K562 (cell line): ENCODE measurements around the gene CHCT1. TPM values are rescaled to one million over a fixed set of nuclear protein-coding genes. Genes with fewer than 3 reads are reported as not detected.

Experiments
- ATAC-seq: fragments of 200-7000 bp; cut with Tn5 transposase; 3 replicates; pipeline ENCODE4 v1.9.1; 2020; ENCODE audit warnings: moderate library complexity
- BruUV-seq: library from RNA; stranded (reverse); fragments of 400-500 nt; replicated peaks from 2 replicates; lab custom pipeline; 2021; lab: Mats Ljungman, UMichigan
- CTCF ChIA-PET: fragments of 300-600 bp; formaldehyde crosslinking; extraction: SDS; loops from one replicate; lab custom pipeline; 2021; ENCODE audit warnings: low intra/inter-chr PET ratio; lab: Yijun Ruan, JAX
- POLR2A ChIA-PET: fragments of 300-600, 350-650 bp; sonication (Branson Sonifier 250); formaldehyde crosslinking; extraction: SDS; loops from one replicate; lab custom pipeline; 2021; ENCODE audit warnings: antibody characterized with exemption, inconsistent platforms; lab: Yijun Ruan, JAX
- DNase-seq, 4 experiments: peaks; one replicate each; pipeline versions ENCODE4 v3.0.0 to v3.0.0-alpha.2; 2011 to 2018; ENCODE audit warnings: low spot score in 3 of 4, mixed read lengths in 3 of 4; ENCODE audit errors: extremely low read depth in 1 of 4
- FAIRE-seq: peaks from 2 replicates; lab custom pipeline; 2011; peaks lifted over from hg19 to GRCh38; lab: Jason Lieb, UNC
- H2AFZ ChIP-seq: 2 replicates; pipeline ENCODE4 v1.6.0; 2011; ENCODE audit warnings: low read depth, low read length, control low read depth, inconsistent platforms
- H3K27ac ChIP-seq: fragments of 200-600 bp; 3 replicates; pipeline ENCODE4 v1.8.0; 2011; ENCODE audit warnings: low read depth, mild to moderate bottlenecking, control low read depth, inconsistent platforms, low read length, moderate library complexity, mixed read lengths; ENCODE audit errors: extremely low read depth
- H3K27me3 ChIP-seq, 2 experiments: fragments of 300-600 bp in 1 of 2; 2 replicates in 1 of 2; 3 replicates in 1 of 2; pipeline versions ENCODE4 v1.6.0 to v1.8.0; 2011; ENCODE audit warnings: inconsistent platforms in 2 of 2, low read length in 2 of 2, mild to moderate bottlenecking in 1 of 2, mixed read lengths in 1 of 2, moderate library complexity in 1 of 2; ENCODE audit not compliant: control insufficient read depth in 2 of 2, insufficient read depth in 2 of 2
- H3K36me3 ChIP-seq: fragments of 300-600 bp; 3 replicates; pipeline ENCODE4 v1.8.0; 2011; ENCODE audit warnings: mild to moderate bottlenecking, low read length, inconsistent platforms; ENCODE audit not compliant: control insufficient read depth, insufficient read depth
- H3K4me1 ChIP-seq, 2 experiments: fragments of 200-600 bp in 1 of 2; replicated peaks in 1 of 2; 2 replicates in 1 of 2; 3 replicates in 1 of 2; pipeline versions ENCODE4 v1.5.1 to v1.8.0; 2011; ENCODE audit warnings: inconsistent platforms in 2 of 2, low read length in 2 of 2, mild to moderate bottlenecking in 1 of 2, mixed read lengths in 1 of 2, moderate library complexity in 1 of 2; ENCODE audit not compliant: control insufficient read depth in 2 of 2, insufficient read depth in 2 of 2
- H3K4me2 ChIP-seq: 2 replicates; pipeline ENCODE4 v1.6.1; 2011; ENCODE audit warnings: low read length, control low read depth, inconsistent platforms, mixed read lengths; ENCODE audit not compliant: insufficient read depth
- H3K4me3 ChIP-seq: fragments of 200-600 bp; sonication (generic), shearing (Covaris generic); 2 replicates; pipeline ENCODE4 v1.5.1; 2016; ENCODE audit warnings: control low read depth, inconsistent platforms
- H3K79me2 ChIP-seq: fragments of 200-600 bp; 3 replicates; pipeline ENCODE4 v1.8.0; 2011; ENCODE audit warnings: low read length, inconsistent platforms; ENCODE audit not compliant: control insufficient read depth, insufficient read depth
- H3K9ac ChIP-seq, 2 experiments: 2 replicates each; pipeline versions ENCODE4 v1.6.0 to v1.6.1; 2011; ENCODE audit warnings: low read depth in 2 of 2, low read length in 2 of 2, control low read depth in 1 of 2, inconsistent platforms in 1 of 2, mild to moderate bottlenecking in 1 of 2, mixed read lengths in 1 of 2; ENCODE audit not compliant: insufficient read depth in 1 of 2
- H3K9me1 ChIP-seq: one replicate; pipeline ENCODE4 v1.6.0; 2011; ENCODE audit warnings: inconsistent platforms, mild to moderate bottlenecking, low read length, moderate library complexity; ENCODE audit not compliant: control insufficient read depth, insufficient read depth
- H3K9me3 ChIP-seq: replicated peaks from 2 replicates; pipeline ENCODE4 v1.5.1; 2011; ENCODE audit warnings: low read depth, low read length, inconsistent platforms; ENCODE audit not compliant: control insufficient read depth, insufficient read depth
- H4K20me1 ChIP-seq: replicated peaks from 2 replicates; pipeline ENCODE4 v1.6.1; 2011; ENCODE audit warnings: low read length, inconsistent platforms, mixed read lengths; ENCODE audit not compliant: control insufficient read depth, insufficient read depth
- ATF1 ChIP-seq, 2 experiments: fragments of 450-650 bp in 1 of 2; IDR thresholded peaks; 2 replicates each; pipeline ENCODE4 v1.6.1; 2016; ENCODE audit warnings: missing compliant biosample characterization in 1 of 2, missing genetic modification characterization in 1 of 2
- CEBPB ChIP-seq: fragments of 450-650 bp; IDR thresholded peaks from 2 replicates; pipeline ENCODE4 v1.6.1; 2016; ENCODE audit warnings: missing genetic modification characterization, missing compliant biosample characterization
- CEBPG ChIP-seq, 3 experiments: fragments of 200-800 bp in 1 of 3; sonication (Bioruptor generic) in 1 of 3; sonication (generic) in 1 of 3; formaldehyde crosslinking in 1 of 3; IDR thresholded peaks in 2 of 3; conservative IDR thresholded peaks in 1 of 3; 2 replicates each; pipeline versions ENCODE4 v1.6.1 to v1.8.0; 2016 to 2022; ENCODE audit warnings: missing compliant biosample characterization in 2 of 3, missing genetic modification characterization in 2 of 3, mild to moderate bottlenecking in 1 of 3, missing genetic modification reagents in 1 of 3
- HNRNPH1 ChIP-seq: fragments of 200-400 bp; formaldehyde crosslinking; optimal IDR thresholded peaks from 2 replicates; pipeline ENCODE3; 2017; ENCODE audit warnings: low read depth, mild to moderate bottlenecking, low read length, moderate library complexity
- TAF1 ChIP-seq: IDR thresholded peaks from 2 replicates; pipeline ENCODE4 v1.6.1; 2011; ENCODE audit warnings: mild to moderate bottlenecking, low read length, moderate library complexity; ENCODE audit not compliant: insufficient read depth, control insufficient read depth, severe bottlenecking; ENCODE audit errors: extremely low read depth
- ZNF316 ChIP-seq: fragments of 450-650 bp; IDR thresholded peaks from 2 replicates; pipeline ENCODE4 v1.6.1; 2016
- ZNF431 ChIP-seq: sonication (generic); formaldehyde crosslinking; IDR thresholded peaks from 2 replicates; pipeline ENCODE4 v1.8.0; 2022; ENCODE audit warnings: mild to moderate bottlenecking, missing genetic modification reagents
- WGBS: fragments of 100-300 bp; shearing (Covaris generic); methylation state at CpG from one replicate; pipeline ENCODE4 v1.1.6; 2016; ENCODE audit warnings: low coverage, mixed read lengths; ENCODE audit not compliant: insufficient coverage; ENCODE audit errors: missing lambda C conversion rate; 5-methylcytosine and 5-hydroxymethylcytosine counted together
- in situ Hi-C: fragments of 300-500 bp; cut with MboI; formaldehyde crosslinking; loops from 4 replicates; pipeline ENCODE4 v1.15.0; 2018; ENCODE audit warnings: inconsistent platforms, mixed read lengths
- intact Hi-C: fragments of 100-400 bp; cut with micrococcal nuclease; formaldehyde crosslinking; loops from 2 replicates; pipeline ENCODE4 v1.14.2; 2022
- polyA plus RNA-seq, 8 experiments: library from polyadenylated mRNA; depleted of rRNA in 4 of 8; stranded (reverse) in 5 of 8; unstranded in 3 of 8; fragments of >200 nt; fragmentation: Nextera tagmentation in 2 of 8; fragmentation: Illumina TruSeq in 1 of 8; extraction: Ambion mirVana in 2 of 8; extraction: Trizol in 1 of 8; gene quantifications; 2 replicates each; pipeline versions ENCODE4 v1.2.1 to v1.2.3, GENCODE V29; 2011 to 2014; ENCODE audit warnings: inconsistent platforms in 1 of 8, missing spikeins in 1 of 8
- total RNA-seq, 7 experiments: library from RNA; depleted of rRNA in 6 of 7; stranded (reverse); fragments of >200 nt in 6 of 7; fragmentation: Illumina TruSeq in 2 of 7; extraction: Trizol in 2 of 7; gene quantifications; 2 replicates each; pipeline versions ENCODE4 v1.2.1 to v1.2.3, GENCODE V29; 2011 to 2021; ENCODE audit warnings: low replicate concordance in 1 of 7
- TF ChIP-seq, protein P1 (sequence below), 3 experiments: fragments of 200-800 bp in 1 of 3; fragments of 250-450 bp in 1 of 3; fragments of 450-650 bp in 1 of 3; sonication (Bioruptor Pico) in 1 of 3; sonication (Bioruptor generic) in 1 of 3; formaldehyde crosslinking in 1 of 3; IDR thresholded peaks; 2 replicates each; pipeline versions ENCODE4 v1.6.1 to v1.8.0; 2016 to 2022; ENCODE audit warnings: mild to moderate bottlenecking in 2 of 3, missing genetic modification characterization in 2 of 3, missing compliant biosample characterization in 1 of 3, moderate library complexity in 1 of 3

The CHCT1 gene
- total and polyA plus RNA-seq, 9 of the 15 experiments (the other 6 are each of a cell fraction or from before 2014, with no cell fraction given) = not detected

DNA sequence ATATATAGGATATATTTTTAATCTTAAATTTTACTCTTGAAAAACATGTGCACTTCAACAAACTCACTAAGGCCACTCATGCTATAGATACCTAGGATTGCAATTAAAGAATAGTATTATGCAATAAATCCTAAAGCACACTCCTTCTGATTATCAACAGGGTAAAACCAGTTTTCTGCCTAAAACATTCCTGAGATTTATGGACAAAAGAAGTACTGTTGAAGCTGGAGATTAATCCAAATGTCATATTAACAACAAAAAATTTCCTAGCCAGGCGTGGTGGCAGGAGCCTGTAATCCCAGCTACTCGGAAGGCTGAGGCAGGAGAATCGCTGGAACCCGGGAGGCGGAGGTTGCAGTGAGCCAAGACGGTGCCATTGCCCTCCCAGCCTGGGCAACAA is 21.4 kb downstream of the CHCT1 start:
- no peaks in the 10 kb centered on the region for H3K79me2 ChIP-seq
- H3K9me3 ChIP-seq = no peaks in the 10 kb centered on the region
- no peaks in the 10 kb centered on the region for H4K20me1 ChIP-seq
- no peak overlapping the region for H3K4me2 ChIP-seq
- FAIRE-seq (no peak), DNase-seq (no peak), ATAC-seq (no peak)
- POLR2A ChIA-PET = interaction anchor here (0.6 kb wide), 1 partner anchor 280 kb away, joined by 3 read pairs; no protein-coding TSS in a partner anchor
- no TSS peak for BruUV-seq
- H3K36me3 ChIP-seq = peaks cover 10% of the 10 kb centered on the region; the same call in 1 of the 3 replicates
- WGBS = 72% methylated on average over 6 of the region's 6 CpGs
- in situ Hi-C loops (no loop called here), intact Hi-C loops (no loop called here)
- H2AFZ ChIP-seq = no peak overlapping the region
- CTCF ChIA-PET = no interaction called here
- no peak overlapping the region for H3K27ac ChIP-seq
- no peak overlapping the region for H3K9ac ChIP-seq
- H3K27me3 ChIP-seq = no peaks in the 10 kb centered on the region
- TF ChIP-seq CEBPB (tag) (peak; percentile 32; the same call in 1 of the 2 replicates), CEBPG (CRISPR knock-in tag; IDR thresholded peaks at IDR 0.05) (no peak), CEBPG (tag; conservative IDR thresholded peaks at IDR 0.05 in 1 of 2, IDR thresholded peaks at IDR 0.05 in 1 of 2) (0 out of 4 replicates have a peak, but pooled peaks of 1 of the 2 experiments have one; percentile 40), ATF1 (CRISPR knock-in tag; IDR thresholded peaks at IDR 0.05) (no peak), ATF1 (tag; IDR thresholded peaks at IDR 0.05) (no peak), HNRNPH1 (no peak)
- no peaks in the 10 kb centered on the region for H3K9me1 ChIP-seq
- no peaks in the 10 kb centered on the region for H3K4me1 ChIP-seq
- H3K4me3 ChIP-seq = no peak overlapping the region

DNA sequence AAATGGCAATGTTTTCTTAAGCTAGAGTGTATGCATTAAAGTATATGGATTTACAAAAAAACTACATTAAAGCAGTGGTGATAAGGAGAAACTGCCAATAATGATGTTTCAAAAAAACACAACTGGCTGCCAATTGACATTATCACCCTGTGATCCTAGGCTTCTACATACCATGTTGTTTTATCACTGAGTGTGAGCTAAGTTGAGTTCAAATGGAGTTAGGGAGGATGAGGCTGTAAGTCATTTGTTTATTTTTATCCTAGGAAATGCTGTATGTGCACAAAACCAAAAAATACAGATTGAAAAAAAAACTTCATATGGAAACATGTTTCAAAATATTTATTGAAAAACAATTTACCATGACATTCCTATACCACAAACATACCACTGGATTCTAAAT is 22.9 kb downstream of the CHCT1 start:
- intact Hi-C loops (no loop called here), in situ Hi-C loops (no loop called here)
- TF ChIP-seq, protein P1, sequence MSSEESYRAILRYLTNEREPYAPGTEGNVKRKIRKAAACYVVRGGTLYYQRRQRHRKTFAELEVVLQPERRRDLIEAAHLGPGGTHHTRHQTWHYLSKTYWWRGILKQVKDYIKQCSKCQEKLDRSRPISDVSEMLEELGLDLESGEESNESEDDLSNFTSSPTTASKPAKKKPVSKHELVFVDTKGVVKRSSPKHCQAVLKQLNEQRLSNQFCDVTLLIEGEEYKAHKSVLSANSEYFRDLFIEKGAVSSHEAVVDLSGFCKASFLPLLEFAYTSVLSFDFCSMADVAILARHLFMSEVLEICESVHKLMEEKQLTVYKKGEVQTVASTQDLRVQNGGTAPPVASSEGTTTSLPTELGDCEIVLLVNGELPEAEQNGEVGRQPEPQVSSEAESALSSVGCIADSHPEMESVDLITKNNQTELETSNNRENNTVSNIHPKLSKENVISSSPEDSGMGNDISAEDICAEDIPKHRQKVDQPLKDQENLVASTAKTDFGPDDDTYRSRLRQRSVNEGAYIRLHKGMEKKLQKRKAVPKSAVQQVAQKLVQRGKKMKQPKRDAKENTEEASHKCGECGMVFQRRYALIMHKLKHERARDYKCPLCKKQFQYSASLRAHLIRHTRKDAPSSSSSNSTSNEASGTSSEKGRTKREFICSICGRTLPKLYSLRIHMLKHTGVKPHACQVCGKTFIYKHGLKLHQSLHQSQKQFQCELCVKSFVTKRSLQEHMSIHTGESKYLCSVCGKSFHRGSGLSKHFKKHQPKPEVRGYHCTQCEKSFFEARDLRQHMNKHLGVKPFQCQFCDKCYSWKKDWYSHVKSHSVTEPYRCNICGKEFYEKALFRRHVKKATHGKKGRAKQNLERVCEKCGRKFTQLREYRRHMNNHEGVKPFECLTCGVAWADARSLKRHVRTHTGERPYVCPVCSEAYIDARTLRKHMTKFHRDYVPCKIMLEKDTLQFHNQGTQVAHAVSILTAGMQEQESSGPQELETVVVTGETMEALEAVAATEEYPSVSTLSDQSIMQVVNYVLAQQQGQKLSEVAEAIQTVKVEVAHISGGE (CRISPR knock-in tag; IDR thresholded peaks at IDR 0.05) = peak in 1 of 3 experiments; percentile 65; a peak in 2 of 6 replicates
- TF ChIP-seq TAF1 (no peak), ZNF316 (peak; percentile 59; the same call in 1 of the 2 replicates), ZNF431 (no peak)
- no peak for FAIRE-seq
- no peak overlapping the region for H3K9ac ChIP-seq
- no peak overlapping the region for H3K4me2 ChIP-seq
- H3K9me3 ChIP-seq = no peaks in the 10 kb centered on the region
- POLR2A ChIA-PET = interaction anchor here (1.5 kb wide), 1 partner anchor 9 kb away, joined by 4 read pairs; no protein-coding TSS in a partner anchor
- H3K27me3 ChIP-seq = no peaks in the 10 kb centered on the region
- no peak overlapping the region for H3K4me3 ChIP-seq
- no peaks in the 10 kb centered on the region for H3K4me1 ChIP-seq
- no peak for DNase-seq
- no peaks in the 10 kb centered on the region for H3K79me2 ChIP-seq
- no peaks in the 10 kb centered on the region for H3K9me1 ChIP-seq
- H3K36me3 ChIP-seq = peaks cover 10% of the 10 kb centered on the region; the same call in 1 of the 3 replicates
- ATAC-seq = no peak
- no peak overlapping the region for H2AFZ ChIP-seq
- no peaks in the 10 kb centered on the region for H4K20me1 ChIP-seq
- H3K27ac ChIP-seq = no peak overlapping the region
- no TSS peak for BruUV-seq
- CTCF ChIA-PET = no interaction called here
